Effector memory CD4-positive, alpha-beta T cell (primary cell): ENCODE data around the gene VAT1L.

ENCODE experiments used
- DNase-seq, 3 donors: peaks; one replicate each; pipeline ENCODE4 v3.0.0-alpha.2; 2020
- H3K27ac ChIP-seq: 2 replicates; pipeline ENCODE4 v1.7.0; 2013; ENCODE audit warnings: mild to moderate bottlenecking, low read length, moderate library complexity; ENCODE audit not compliant: insufficient read depth, poor library complexity, severe bottlenecking
- H3K27me3 ChIP-seq: replicated peaks from 2 replicates; pipeline ENCODE4 v1.7.0; 2013; ENCODE audit warnings: mild to moderate bottlenecking, low read length; ENCODE audit not compliant: insufficient read depth, control insufficient read depth, poor library complexity, severe bottlenecking
- H3K36me3 ChIP-seq: 2 replicates; pipeline ENCODE4 v1.7.0; 2013; ENCODE audit warnings: mild to moderate bottlenecking, low read length, moderate library complexity; ENCODE audit not compliant: control insufficient read depth, insufficient read depth
- H3K4me1 ChIP-seq: 2 replicates; pipeline ENCODE4 v1.7.0; 2013; ENCODE audit warnings: low read length, mild to moderate bottlenecking; ENCODE audit not compliant: control insufficient read depth, insufficient read depth, poor library complexity, severe bottlenecking
- H3K4me3 ChIP-seq: 2 replicates; pipeline ENCODE4 v1.7.0; 2013; ENCODE audit warnings: low read length, low read depth, mild to moderate bottlenecking; ENCODE audit not compliant: insufficient read depth, poor library complexity, severe bottlenecking
- H3K9me3 ChIP-seq: 2 replicates; pipeline ENCODE4 v1.7.0; 2013; ENCODE audit warnings: mild to moderate bottlenecking, low read length, moderate library complexity; ENCODE audit not compliant: control insufficient read depth

The VAT1L gene

GRCh38 chr16:77790912-77791311, 2.5 kb downstream of the VAT1L start:
- peaks cover 4% of the 10 kb centered on the region for H3K4me1 ChIP-seq
- H3K9me3 ChIP-seq = no peaks in the 10 kb centered on the region
- no peak for DNase-seq
- no peaks in the 10 kb centered on the region for H3K36me3 ChIP-seq
- no peak overlapping the region for H3K27ac ChIP-seq
- H3K4me3 ChIP-seq = no peak overlapping the region
- peaks cover 27% of the 10 kb centered on the region for H3K27me3 ChIP-seq

GRCh38 chr16:77793417-77793816, 5.1 kb downstream of the VAT1L start:
- no peak for DNase-seq
- Histone ChIP-seq H3K4me1 (peaks cover 4% of the 10 kb centered on the region), H3K27ac (no peak overlapping the region), H3K4me3 (no peak overlapping the region), H3K9me3 (no peaks in the 10 kb centered on the region), H3K36me3 (no peaks in the 10 kb centered on the region), H3K27me3 (peaks cover 26% of the 10 kb centered on the region)

- Histone ChIP-seq H3K4me3 (no peak overlapping the region), H3K9me3 (no peaks in the 10 kb centered on the region), H3K27me3 (peaks cover 14% of the 10 kb centered on the region), H3K4me1 (no peaks in the 10 kb centered on the region), H3K27ac (no peak overlapping the region), H3K36me3 (no peaks in the 10 kb centered on the region)
- DNase-seq = no peak
These were observed 6.2 kb downstream of the VAT1L start for GRCh38 chr16:77794586-77794985.

GRCh38 chr16:77801817-77802216, 13.5 kb downstream of the VAT1L start:
- Histone ChIP-seq H3K27ac (no peak overlapping the region), H3K4me3 (no peak overlapping the region), H3K4me1 (no peaks in the 10 kb centered on the region), H3K9me3 (no peaks in the 10 kb centered on the region), H3K36me3 (no peaks in the 10 kb centered on the region), H3K27me3 (no peaks in the 10 kb centered on the region)
- DNase-seq = no peak

GRCh38 chr16:77805398-77805797, 17.0 kb downstream of the VAT1L start:
- H3K36me3 ChIP-seq = no peaks in the 10 kb centered on the region
- H3K27ac ChIP-seq = no peak overlapping the region
- H3K4me1 ChIP-seq = no peaks in the 10 kb centered on the region
- H3K4me3 ChIP-seq = no peak overlapping the region
- no peaks in the 10 kb centered on the region for H3K27me3 ChIP-seq
- no peak for DNase-seq
- H3K9me3 ChIP-seq = no peaks in the 10 kb centered on the region

- H3K4me1 ChIP-seq = no peaks in the 10 kb centered on the region
- no peak overlapping the region for H3K27ac ChIP-seq
- H3K4me3 ChIP-seq = no peak overlapping the region
- no peaks in the 10 kb centered on the region for H3K27me3 ChIP-seq
- DNase-seq = no peak
- H3K36me3 ChIP-seq = no peaks in the 10 kb centered on the region
- no peaks in the 10 kb centered on the region for H3K9me3 ChIP-seq
These were observed 18.7 kb downstream of the VAT1L start for GRCh38 chr16:77807021-77807420.

- Histone ChIP-seq H3K4me1 (no peaks in the 10 kb centered on the region), H3K36me3 (no peaks in the 10 kb centered on the region), H3K27me3 (no peaks in the 10 kb centered on the region), H3K9me3 (no peaks in the 10 kb centered on the region), H3K27ac (no peak overlapping the region), H3K4me3 (no peak overlapping the region)
- DNase-seq = no peak
These were observed 24.6 kb downstream of the VAT1L start for GRCh38 chr16:77812856-77813500.

- no peak for DNase-seq
- Histone ChIP-seq H3K4me3 (no peak overlapping the region), H3K4me1 (no peaks in the 10 kb centered on the region), H3K27ac (no peak overlapping the region), H3K36me3 (no peaks in the 10 kb centered on the region), H3K9me3 (no peaks in the 10 kb centered on the region), H3K27me3 (no peaks in the 10 kb centered on the region)
These were observed 27.9 kb downstream of the VAT1L start for GRCh38 chr16:77816293-77816692.

- H3K4me3 ChIP-seq = no peak overlapping the region
These were observed 32.0 kb downstream of the VAT1L start for GRCh38 chr16:77820340-77820739.

GRCh38 chr16:77822661-77823060, 34.3 kb downstream of the VAT1L start:
- no peaks in the 10 kb centered on the region for H3K4me1 ChIP-seq
- no peaks in the 10 kb centered on the region for H3K9me3 ChIP-seq
- H3K4me3 ChIP-seq = no peak overlapping the region

More at GRCh38 chr16:77820340-77820739, 32.0 kb downstream of the VAT1L start:
- H3K9me3 ChIP-seq = no peaks in the 10 kb centered on the region
- no peak for DNase-seq
- no peak overlapping the region for H3K27ac ChIP-seq
- no peaks in the 10 kb centered on the region for H3K36me3 ChIP-seq
- H3K4me1 ChIP-seq = no peaks in the 10 kb centered on the region
- H3K27me3 ChIP-seq = no peaks in the 10 kb centered on the region

More at GRCh38 chr16:77822661-77823060, 34.3 kb downstream of the VAT1L start:
- DNase-seq = no peak
- H3K27ac ChIP-seq = no peak overlapping the region
- no peaks in the 10 kb centered on the region for H3K36me3 ChIP-seq
- no peaks in the 10 kb centered on the region for H3K27me3 ChIP-seq
